H9 (cell line): Measurements from ENCODE around the gene TNFRSF4. TPM values are rescaled to one million over a fixed set of nuclear protein-coding genes. Genes with fewer than 3 reads are reported as not detected.
A peak's percentile ranks its signal among the peaks of the same experiment; 100 is the strongest.

ENCODE experiments used
- DNase-seq: peaks from one replicate; pipeline ENCODE4 v3.0.0-alpha.2; 2017
- H2AFZ ChIP-seq: one replicate; pipeline ENCODE4 v1.6.1; 2013; ENCODE audit warnings: mild to moderate bottlenecking, low read length, control low read depth, moderate library complexity
- H2AK5ac ChIP-seq: 2 replicates; pipeline ENCODE4 v1.6.1; 2013; ENCODE audit warnings: low read length, control low read depth, mixed read lengths; ENCODE audit not compliant: insufficient read length
- H2BK120ac ChIP-seq: one replicate; pipeline ENCODE4 v1.6.1; 2013; ENCODE audit warnings: low read depth, mild to moderate bottlenecking, low read length, control low read depth, inconsistent platforms; ENCODE audit not compliant: poor library complexity, severe bottlenecking
- H2BK12ac ChIP-seq: 2 replicates; pipeline ENCODE4 v1.6.1; 2013; ENCODE audit warnings: low read length, control low read depth, mixed read lengths, low read depth; ENCODE audit not compliant: insufficient read length
- H2BK15ac ChIP-seq: 2 replicates; pipeline ENCODE4 v1.6.1; 2013; ENCODE audit warnings: low read depth, low read length, control low read depth
- H2BK20ac ChIP-seq: one replicate; pipeline ENCODE4 v1.6.1; 2013; ENCODE audit warnings: low read depth, mild to moderate bottlenecking, low read length, control low read depth, inconsistent platforms; ENCODE audit not compliant: poor library complexity, severe bottlenecking
- H2BK5ac ChIP-seq: 2 replicates; pipeline ENCODE4 v1.6.1; 2013; ENCODE audit warnings: low read length, control low read depth, mixed read lengths; ENCODE audit not compliant: insufficient read length
- H3K14ac ChIP-seq: 2 replicates; pipeline ENCODE4 v1.6.1; 2013; ENCODE audit warnings: low read length, control low read depth; ENCODE audit not compliant: insufficient read depth
- H3K18ac ChIP-seq: 2 replicates; pipeline ENCODE4 v1.6.1; 2013; ENCODE audit warnings: low read depth, mild to moderate bottlenecking, mixed read lengths, low read length, control low read depth; ENCODE audit not compliant: insufficient read length
- H3K23ac ChIP-seq: 2 replicates; pipeline ENCODE4 v1.6.1; 2013; ENCODE audit warnings: low read length, control low read depth, mixed read lengths, low read depth; ENCODE audit not compliant: insufficient read length
- H3K23me2 ChIP-seq: 2 replicates; pipeline ENCODE4 v1.6.1; 2013; ENCODE audit warnings: low read depth, mild to moderate bottlenecking, mixed read lengths, low read length, control low read depth; ENCODE audit not compliant: insufficient read length, poor library complexity, severe bottlenecking
- H3K27ac ChIP-seq: 2 replicates; pipeline ENCODE4 v1.5.1; 2013; ENCODE audit warnings: low read length, control low read depth, mixed read lengths, low read depth; ENCODE audit not compliant: insufficient read length
- H3K27me3 ChIP-seq: 2 replicates; pipeline ENCODE4 v1.6.1; 2013; ENCODE audit warnings: low read length, control low read depth, inconsistent platforms; ENCODE audit not compliant: insufficient read depth
- H3K4ac ChIP-seq: 2 replicates; pipeline ENCODE4 v1.6.1; 2013; ENCODE audit warnings: low read depth, mild to moderate bottlenecking, control low read depth, inconsistent platforms, low read length, moderate library complexity
- H3K4me1 ChIP-seq: 2 replicates; pipeline ENCODE4 v1.6.1; 2013; ENCODE audit warnings: low read length, control low read depth, inconsistent platforms; ENCODE audit not compliant: insufficient read depth
- H3K4me2 ChIP-seq: 2 replicates; pipeline ENCODE4 v1.6.1; 2013; ENCODE audit warnings: low read length, control low read depth, mixed read lengths; ENCODE audit not compliant: insufficient read length, insufficient read depth
- H3K56ac ChIP-seq: 2 replicates; pipeline ENCODE4 v1.6.1; 2013; ENCODE audit warnings: low read depth, mild to moderate bottlenecking, mixed read lengths, low read length, control low read depth; ENCODE audit not compliant: insufficient read length
- H3K79me1 ChIP-seq: 2 replicates; pipeline ENCODE4 v1.6.1; 2013; ENCODE audit warnings: low read depth, mild to moderate bottlenecking, moderate library complexity, low read length, control low read depth, inconsistent platforms; ENCODE audit not compliant: insufficient read depth, poor library complexity, severe bottlenecking
- H3K79me2 ChIP-seq: 2 replicates; pipeline ENCODE4 v1.6.1; 2013; ENCODE audit warnings: low read length, control low read depth, inconsistent platforms; ENCODE audit not compliant: insufficient read depth
- H3K9ac ChIP-seq: 2 replicates; pipeline ENCODE4 v1.6.1; 2013; ENCODE audit warnings: low read length, control low read depth, mixed read lengths; ENCODE audit not compliant: insufficient read length; ENCODE audit errors: extremely low read depth
- H3K9me3 ChIP-seq: one replicate; pipeline ENCODE4 v1.6.1; 2013; ENCODE audit warnings: low read depth, low read length, inconsistent platforms; ENCODE audit not compliant: control insufficient read depth
- H3T11ph ChIP-seq: one replicate; pipeline ENCODE4 v1.6.1; 2013; ENCODE audit warnings: mild to moderate bottlenecking, low read length, control low read depth, inconsistent platforms
- H4K20me1 ChIP-seq: one replicate; pipeline ENCODE4 v1.6.1; 2013; ENCODE audit not compliant: control insufficient read depth, insufficient read length, insufficient read depth
- H4K5ac ChIP-seq: 2 replicates; pipeline ENCODE4 v1.6.1; 2013; ENCODE audit warnings: low read depth, mild to moderate bottlenecking, mixed read lengths, low read length, control low read depth; ENCODE audit not compliant: insufficient read length
- H4K8ac ChIP-seq: replicated peaks from 2 replicates; pipeline ENCODE4 v1.6.1; 2013; ENCODE audit warnings: low read length, control low read depth, mixed read lengths, low read depth; ENCODE audit not compliant: insufficient read length
- H4K91ac ChIP-seq: 2 replicates; pipeline ENCODE4 v1.6.1; 2013; ENCODE audit warnings: low read depth, mild to moderate bottlenecking, moderate library complexity, mixed read lengths, low read length, control low read depth; ENCODE audit not compliant: insufficient read length
- H3K27ac Mint-ChIP-seq, 3 experiments: 2 replicates in 2 of 3; 3 replicates in 1 of 3; pipeline ENCODE4 v1.8.0; 2020 to 2021; ENCODE audit warnings: mixed read lengths in 3 of 3, mild to moderate bottlenecking in 1 of 3, moderate library complexity in 1 of 3
- H3K27me3 Mint-ChIP-seq: 2 replicates; pipeline ENCODE4 v1.8.0; 2021; ENCODE audit warnings: low read depth, mild to moderate bottlenecking, moderate library complexity, mixed read lengths
- H3K36me3 Mint-ChIP-seq, 3 experiments: 2 replicates in 2 of 3; 3 replicates in 1 of 3; pipeline ENCODE4 v1.8.0; 2020 to 2021; ENCODE audit warnings: low read depth in 3 of 3, mixed read lengths in 3 of 3; ENCODE audit not compliant: insufficient read depth in 1 of 3
- H3K4me1 Mint-ChIP-seq, 2 experiments: 2 replicates each; pipeline ENCODE4 v1.8.0; 2020; ENCODE audit warnings: mixed read lengths in 2 of 2
- H3K4me3 Mint-ChIP-seq, 2 experiments: 2 replicates in 1 of 2; 3 replicates in 1 of 2; pipeline ENCODE4 v1.8.0; 2020 to 2021; ENCODE audit warnings: mild to moderate bottlenecking in 2 of 2, mixed read lengths in 2 of 2, moderate library complexity in 1 of 2
- H3K9me3 Mint-ChIP-seq, 2 experiments: 2 replicates in 1 of 2; 3 replicates in 1 of 2; pipeline ENCODE4 v1.8.0; 2020; ENCODE audit warnings: mild to moderate bottlenecking in 2 of 2, mixed read lengths in 2 of 2, moderate library complexity in 1 of 2
- CTCF ChIP-seq: fragments of 200-600 bp; sonication (generic); conservative IDR thresholded peaks from 3 replicates; pipeline ENCODE4 v1.8.0; 2021; ENCODE audit warnings: antibody characterized with exemption, mild to moderate bottlenecking
- WGBS: extraction: QIAGEN DNeasy Blood & Tissue Kit; methylation state at CpG from one replicate; pipeline ENCODE4 v1.1.7; 2013; ENCODE audit warnings: missing lambda C conversion rate, low lambda C conversion rate, mixed read lengths; ENCODE audit not compliant: insufficient read length; ENCODE audit errors: extremely low coverage; 5-methylcytosine and 5-hydroxymethylcytosine counted together
- total RNA-seq: library from RNA; stranded (reverse); gene quantifications from 2 replicates; pipeline ENCODE4 v1.2.1, GENCODE V29; 2021

TNFRSF4 gene
- total RNA-seq, 1 experiment from 2014 or later = 0.24 TPM

DNA sequence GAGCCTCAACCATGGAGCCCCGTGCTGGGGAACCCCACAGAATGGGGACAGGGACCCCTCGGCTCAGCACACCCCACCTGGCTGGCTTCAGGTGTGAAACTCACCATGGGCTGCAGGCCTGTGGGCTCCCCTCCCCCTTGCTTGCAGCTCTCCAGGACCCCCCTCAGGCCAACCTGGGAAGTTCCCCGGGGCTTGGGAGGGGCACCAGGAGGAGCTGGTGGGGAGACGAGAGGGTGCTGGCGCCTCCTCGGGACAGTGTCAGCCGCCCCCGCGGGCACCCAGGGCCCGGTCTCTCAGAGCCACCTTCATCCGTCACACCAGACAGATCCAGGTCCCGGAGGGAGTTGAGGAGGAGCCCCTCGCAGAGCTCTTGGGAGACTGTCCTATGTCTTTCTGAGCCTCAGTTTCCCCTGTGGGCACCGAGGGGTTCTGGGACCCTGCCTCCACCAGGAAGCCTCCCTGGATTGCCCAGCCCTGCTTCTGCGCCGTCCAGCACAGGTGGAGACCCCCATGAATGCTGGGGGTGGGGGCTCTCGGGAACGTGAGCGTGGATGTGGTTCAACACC is 6.9 kb downstream of the TNFRSF4 start:
- no peak overlapping the region for H3K9ac ChIP-seq

More for the DNA sequence above, 6.9 kb downstream of the TNFRSF4 start:
- H2BK5ac ChIP-seq = no peak overlapping the region
- H2BK15ac ChIP-seq = no peak overlapping the region
- H3K4me2 ChIP-seq = peak overlapping the region; percentile 76
- H2AFZ ChIP-seq = no peak overlapping the region
- Mint-ChIP-seq H3K9me3 (no peaks in the 10 kb centered on the region), H3K27ac (no peak overlapping the region), H3K27me3 (peaks cover 20% of the 10 kb centered on the region), H3K36me3 (no peaks in the 10 kb centered on the region), H3K4me1 (peaks cover 2 to 6% of the 10 kb centered on the region in 2 experiments; a peak in 2 of 4 replicates), H3K4me3 (peak overlapping the region in 1 of 2 experiments; percentile 30; a peak in 1 of 5 replicates)
- H3K18ac ChIP-seq = no peak overlapping the region
- H4K8ac ChIP-seq = no peak overlapping the region
- no peak overlapping the region for H4K5ac ChIP-seq
- no peak overlapping the region for H3T11ph ChIP-seq
- no peak for DNase-seq
- no peak overlapping the region for H3K14ac ChIP-seq
- no peaks in the 10 kb centered on the region for H3K9me3 ChIP-seq
- H4K91ac ChIP-seq = no peak overlapping the region
- no peak overlapping the region for H3K56ac ChIP-seq
- no peak overlapping the region for H3K4ac ChIP-seq
- no peaks in the 10 kb centered on the region for H4K20me1 ChIP-seq
- H3K79me2 ChIP-seq = no peaks in the 10 kb centered on the region
- no peaks in the 10 kb centered on the region for H3K4me1 ChIP-seq
- no peak overlapping the region for H3K23ac ChIP-seq
- no peak overlapping the region for H2BK120ac ChIP-seq
- peaks cover 3% of the 10 kb centered on the region for H3K23me2 ChIP-seq
- H3K27ac ChIP-seq = no peak overlapping the region
- WGBS = no CpG with 5 or more reads among the region's 19 CpGs
- H3K27me3 ChIP-seq = no peaks in the 10 kb centered on the region; the same call in 1 of the 2 replicates
- H2AK5ac ChIP-seq = no peak overlapping the region
- no peak overlapping the region for H2BK20ac ChIP-seq
- no peaks in the 10 kb centered on the region for H3K79me1 ChIP-seq
- peak; percentile 26; the same call in 2 of the 3 replicates for TF ChIP-seq CTCF
- H2BK12ac ChIP-seq = no peak overlapping the region
